Measurements from ENCODE around the gene NMB. TPM values are rescaled to one million over a fixed set of nuclear protein-coding genes. Genes with fewer than 3 reads are reported as not detected.

NMB gene
- total and polyA plus RNA-seq, 2 of the 13 experiments (the other 11 are each of a cell fraction or from before 2014, with no cell fraction given): 10.4 to 25.4 TPM

DNA sequence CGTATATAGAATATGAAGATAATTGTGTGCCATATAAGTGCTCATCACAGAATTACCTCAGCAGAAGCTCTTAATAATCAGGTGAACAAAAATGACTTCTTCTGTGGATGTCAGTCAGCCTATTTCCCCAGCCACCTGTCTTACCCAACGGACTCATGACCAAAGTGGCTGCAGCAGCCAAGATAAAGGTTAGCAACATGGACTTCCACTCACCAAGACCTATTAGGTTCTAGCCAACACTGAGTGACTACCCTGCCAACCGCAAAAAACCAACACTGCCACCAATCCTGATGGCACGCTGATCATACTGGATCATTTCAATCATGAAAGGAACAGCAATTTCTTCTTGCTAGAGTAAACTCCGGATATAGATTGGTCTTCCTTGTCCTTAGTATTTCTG lies 45.8 kb upstream of the NMB start:
- no peak for ATAC-seq
- no peaks in the 10 kb centered on the region for H3K9me3 ChIP-seq (ENCODE audit: low read length)
- no peak overlapping the region for H3K27ac ChIP-seq (ENCODE audit: extremely low read length, insufficient read depth, low read length)
- intact Hi-C loops (cut with micrococcal nuclease; ENCODE audit: unreplicated experiment): no loop called here
- H3K4me2 ChIP-seq (ENCODE audit: low read depth, low read length): no peak overlapping the region
- no TSS peak for BruUV-seq (replicated peaks)
- in situ Hi-C loops (cut with HindIII; ENCODE audit: extremely low pct_ligation_motif_present, low pct_unique_long_range_greater_than_20kb): no loop called here
- 94% methylated on average over 5 of the region's 5 CpGs for WGBS (ENCODE audit: low lambda C conversion rate)
- peaks cover 5% of the 10 kb centered on the region for H4K20me1 ChIP-seq (ENCODE audit: insufficient read depth, low read length)
- H3K4me1 ChIP-seq (ENCODE audit: insufficient read depth, low read length): peaks cover 8% of the 10 kb centered on the region; the same call in 1 of the 2 replicates
- POLR2A ChIA-PET: interaction anchor here (1.5 kb wide), 1 partner anchor 12 kb away, joined by 8 read pairs; the partner anchor contains the start of gene SEC11A
- no peak overlapping the region for H3K9ac ChIP-seq (ENCODE audit: insufficient read depth, low read depth, low read length)
- peaks cover 89% of the 10 kb centered on the region for H3K79me2 ChIP-seq (ENCODE audit: insufficient read depth, low read length)
- FAIRE-seq: no peak
- TF ChIP-seq TEAD3 (CRISPR knock-in tag; optimal IDR thresholded peaks at IDR 0.05; ENCODE audit: borderline replicate concordance) (no peak), NFYC (CRISPR knock-in tag; IDR thresholded peaks at IDR 0.05) (no peak), KLF11 (CRISPR knock-in tag; IDR thresholded peaks at IDR 0.05) (no peak), ZNF274 (CRISPR knock-in tag; IDR thresholded peaks at IDR 0.05) (no peak), ISX (CRISPR knock-in tag; conservative IDR thresholded peaks at IDR 0.05) (no peak), ZNF484 (CRISPR knock-in tag; IDR thresholded peaks at IDR 0.05; ENCODE audit: borderline replicate concordance, low read depth) (no peak), GPN1 (CRISPR knock-in tag; IDR thresholded peaks at IDR 0.05; ENCODE audit: borderline replicate concordance) (no peak), CHD4 (IDR thresholded peaks at IDR 0.05; ENCODE audit: borderline replicate concordance, low read length) (no peak), ZNF883 (CRISPR knock-in tag; IDR thresholded peaks at IDR 0.05; ENCODE audit: not compliant biosample characterization) (no peak)
- TF ChIP-seq, protein P1, sequence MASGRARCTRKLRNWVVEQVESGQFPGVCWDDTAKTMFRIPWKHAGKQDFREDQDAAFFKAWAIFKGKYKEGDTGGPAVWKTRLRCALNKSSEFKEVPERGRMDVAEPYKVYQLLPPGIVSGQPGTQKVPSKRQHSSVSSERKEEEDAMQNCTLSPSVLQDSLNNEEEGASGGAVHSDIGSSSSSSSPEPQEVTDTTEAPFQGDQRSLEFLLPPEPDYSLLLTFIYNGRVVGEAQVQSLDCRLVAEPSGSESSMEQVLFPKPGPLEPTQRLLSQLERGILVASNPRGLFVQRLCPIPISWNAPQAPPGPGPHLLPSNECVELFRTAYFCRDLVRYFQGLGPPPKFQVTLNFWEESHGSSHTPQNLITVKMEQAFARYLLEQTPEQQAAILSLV (CRISPR knock-in tag; IDR thresholded peaks at IDR 0.05; ENCODE audit: borderline replicate concordance): no peak
- H2AFZ ChIP-seq (ENCODE audit: low read length): no peak overlapping the region
- H3K36me3 ChIP-seq (replicated peaks in 1 of 2; ENCODE audit: control insufficient read depth in 1 of 2, insufficient read depth in 2 of 2, low read length in 2 of 2): peaks cover 2 to 10% of the 10 kb centered on the region in 2 experiments; a peak in 4 of 5 replicates
- no peak overlapping the region for H3K4me3 ChIP-seq (replicated peaks in 1 of 3; ENCODE audit: insufficient read depth in 1 of 3, low read depth in 2 of 3, low read length in 3 of 3)
- CTCF ChIA-PET (ENCODE audit: low intra/inter-chr PET ratio, low total read pairs): no interaction called here
- no peak for DNase-seq (ENCODE audit: low spot score)
- no peaks in the 10 kb centered on the region for H3K27me3 ChIP-seq (ENCODE audit: control insufficient read depth in 1 of 2, insufficient read depth in 2 of 2, low read length in 2 of 2)
